B cell (primary cell): Measurements from ENCODE around the gene CHST11.
"Not testable (repeated sequence)": the region's sequence is repeated elsewhere in the genome, so short reads cannot be mapped to it uniquely, and the experiment has no call there.

ENCODE experiments used
- CTCF ChIP-seq: fragments of 200-600 bp; IDR thresholded peaks from one replicate; pipeline ENCODE4 v1.8.0; 2022; ENCODE audit warnings: antibody characterized with exemption, mild to moderate bottlenecking
- EZH2 ChIP-seq: IDR thresholded peaks from 2 replicates; pipeline ENCODE4 v1.6.1; 2012; ENCODE audit warnings: borderline replicate concordance, low read depth, mild to moderate bottlenecking, moderate library complexity, low read length; ENCODE audit not compliant: insufficient read depth, poor library complexity, severe bottlenecking

DNA sequence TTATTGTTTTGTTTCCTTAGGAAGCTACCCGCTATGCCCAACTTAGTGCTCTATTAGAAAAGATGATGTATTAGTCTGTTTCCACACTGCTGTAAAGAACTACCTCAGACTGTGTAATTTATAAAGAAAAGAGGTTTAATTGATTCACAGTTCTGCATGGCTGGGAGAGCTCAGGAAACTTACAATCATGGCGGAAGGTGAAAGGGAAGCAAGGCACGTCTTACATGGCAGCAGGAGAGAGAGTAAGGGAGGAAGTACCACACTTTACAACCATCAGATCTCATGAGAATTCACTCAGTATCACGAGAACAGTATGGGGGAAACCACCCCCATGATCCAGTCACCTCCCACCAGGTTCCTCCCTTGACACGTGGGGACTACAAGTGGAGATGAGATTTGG, 70.9 kb downstream of the CHST11 start:
- TF ChIP-seq CTCF, EZH2: not testable (repeated sequence)
